Astrocyte of the hippocampus (primary cell): ENCODE data around the gene AHNAK.
"Not testable (repeated sequence)": the region's sequence is repeated elsewhere in the genome, so short reads cannot be mapped to it uniquely, and the experiment has no call there.

Experiments used
- DNase-seq: peaks from one replicate; pipeline ENCODE4 v3.0.0; 2011; ENCODE audit warnings: low read depth, low spot score

AHNAK gene, protein sequence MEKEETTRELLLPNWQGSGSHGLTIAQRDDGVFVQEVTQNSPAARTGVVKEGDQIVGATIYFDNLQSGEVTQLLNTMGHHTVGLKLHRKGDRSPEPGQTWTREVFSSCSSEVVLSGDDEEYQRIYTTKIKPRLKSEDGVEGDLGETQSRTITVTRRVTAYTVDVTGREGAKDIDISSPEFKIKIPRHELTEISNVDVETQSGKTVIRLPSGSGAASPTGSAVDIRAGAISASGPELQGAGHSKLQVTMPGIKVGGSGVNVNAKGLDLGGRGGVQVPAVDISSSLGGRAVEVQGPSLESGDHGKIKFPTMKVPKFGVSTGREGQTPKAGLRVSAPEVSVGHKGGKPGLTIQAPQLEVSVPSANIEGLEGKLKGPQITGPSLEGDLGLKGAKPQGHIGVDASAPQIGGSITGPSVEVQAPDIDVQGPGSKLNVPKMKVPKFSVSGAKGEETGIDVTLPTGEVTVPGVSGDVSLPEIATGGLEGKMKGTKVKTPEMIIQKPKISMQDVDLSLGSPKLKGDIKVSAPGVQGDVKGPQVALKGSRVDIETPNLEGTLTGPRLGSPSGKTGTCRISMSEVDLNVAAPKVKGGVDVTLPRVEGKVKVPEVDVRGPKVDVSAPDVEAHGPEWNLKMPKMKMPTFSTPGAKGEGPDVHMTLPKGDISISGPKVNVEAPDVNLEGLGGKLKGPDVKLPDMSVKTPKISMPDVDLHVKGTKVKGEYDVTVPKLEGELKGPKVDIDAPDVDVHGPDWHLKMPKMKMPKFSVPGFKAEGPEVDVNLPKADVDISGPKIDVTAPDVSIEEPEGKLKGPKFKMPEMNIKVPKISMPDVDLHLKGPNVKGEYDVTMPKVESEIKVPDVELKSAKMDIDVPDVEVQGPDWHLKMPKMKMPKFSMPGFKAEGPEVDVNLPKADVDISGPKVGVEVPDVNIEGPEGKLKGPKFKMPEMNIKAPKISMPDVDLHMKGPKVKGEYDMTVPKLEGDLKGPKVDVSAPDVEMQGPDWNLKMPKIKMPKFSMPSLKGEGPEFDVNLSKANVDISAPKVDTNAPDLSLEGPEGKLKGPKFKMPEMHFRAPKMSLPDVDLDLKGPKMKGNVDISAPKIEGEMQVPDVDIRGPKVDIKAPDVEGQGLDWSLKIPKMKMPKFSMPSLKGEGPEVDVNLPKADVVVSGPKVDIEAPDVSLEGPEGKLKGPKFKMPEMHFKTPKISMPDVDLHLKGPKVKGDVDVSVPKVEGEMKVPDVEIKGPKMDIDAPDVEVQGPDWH (N-terminal part only)

DNA sequence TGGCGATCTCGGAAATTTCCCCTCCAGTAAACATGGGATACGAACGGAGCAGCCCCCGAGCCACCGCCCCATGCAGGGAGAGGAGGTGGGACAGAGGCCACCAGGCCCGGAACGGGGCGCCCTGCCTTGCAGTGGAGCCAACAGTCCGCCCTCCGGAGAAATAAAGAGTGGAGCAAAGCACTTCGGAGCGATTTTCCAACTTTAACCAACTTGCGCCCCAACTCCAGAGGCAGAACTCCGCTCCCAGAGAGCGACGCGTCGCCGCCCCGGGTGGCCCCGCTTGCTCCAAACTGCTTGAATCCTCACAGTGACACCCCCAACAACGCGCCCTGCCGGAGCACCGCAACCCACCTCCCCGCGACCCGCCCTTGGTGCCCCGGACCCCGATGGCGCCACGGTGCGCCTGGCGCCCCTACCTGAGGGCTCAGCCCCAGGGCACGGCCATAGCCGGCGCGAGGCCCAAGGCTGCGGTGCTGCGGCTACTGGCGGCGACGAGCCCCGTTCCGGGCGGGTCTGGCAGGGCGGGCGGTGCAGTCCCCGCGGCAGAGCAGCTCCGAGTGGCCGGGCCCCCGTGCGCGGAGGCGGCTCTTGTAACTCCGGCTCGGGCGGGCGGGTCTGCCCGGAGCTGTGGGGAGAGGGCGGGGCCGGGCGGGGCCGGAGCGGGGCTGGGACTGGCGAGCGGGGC is at the start of gene AHNAK:
AHNAK (minus strand) TSS at position 563 of the 685 bp plus-strand sequence. CDS start 10,708 bp downstream, outside the sequence.
- peak; percentile 89 for DNase-seq

GRCh38 chr11:62595124-62595523 is 48.5 kb upstream of the AHNAK start:
- no peak for DNase-seq

GRCh38 chr11:62593434-62594044 is 46.9 kb upstream of the AHNAK start:
- DNase-seq, result peak; percentile 80

GRCh38 chr11:62592989-62593421 is 46.4 kb upstream of the AHNAK start:
- no peak for DNase-seq

- DNase-seq, result no peak
These were observed 45.7 kb upstream of the AHNAK start for GRCh38 chr11:62592146-62592815.

- peak; percentile 99 for DNase-seq
These were observed 45.0 kb upstream of the AHNAK start, which contains the start of gene TUT1 for GRCh38 chr11:62591448-62592145. TUT1 (minus strand) TSS chr11:62591523; CDS start chr11:62591485, 38 bp downstream.

DNA sequence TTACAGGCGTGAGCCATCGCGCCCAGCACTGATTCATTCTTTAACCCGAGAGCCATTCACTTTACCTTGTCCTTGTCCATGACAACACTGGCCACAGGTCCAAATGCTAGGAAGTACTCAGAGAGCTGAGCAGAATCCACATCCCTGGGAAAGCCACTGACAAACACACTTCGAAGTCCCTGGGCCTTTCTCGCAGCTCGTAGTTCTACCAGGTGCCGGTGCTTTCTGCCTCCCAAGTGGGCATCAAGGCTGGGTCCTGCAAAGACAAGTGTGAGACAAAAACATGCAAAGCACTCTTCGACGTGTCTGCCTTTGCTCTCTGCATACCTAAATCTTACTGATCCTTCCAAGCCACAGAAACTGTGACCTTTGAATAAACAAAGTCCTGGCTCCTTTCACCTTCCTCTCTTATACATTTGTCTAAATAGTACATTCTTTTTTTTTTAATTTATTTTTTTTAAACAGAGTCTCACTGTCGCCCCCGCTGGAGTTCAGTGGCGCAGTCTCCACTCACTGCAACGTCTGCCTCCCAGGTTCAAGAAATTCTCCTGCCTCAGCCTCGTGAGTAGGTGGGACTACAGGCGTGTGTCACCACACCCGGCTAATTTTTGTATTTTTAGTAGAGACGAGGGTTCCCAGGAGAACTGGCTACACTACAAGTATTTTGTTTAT is 42.5 kb upstream of the AHNAK start:
- DNase-seq, result peak; percentile 26

DNA sequence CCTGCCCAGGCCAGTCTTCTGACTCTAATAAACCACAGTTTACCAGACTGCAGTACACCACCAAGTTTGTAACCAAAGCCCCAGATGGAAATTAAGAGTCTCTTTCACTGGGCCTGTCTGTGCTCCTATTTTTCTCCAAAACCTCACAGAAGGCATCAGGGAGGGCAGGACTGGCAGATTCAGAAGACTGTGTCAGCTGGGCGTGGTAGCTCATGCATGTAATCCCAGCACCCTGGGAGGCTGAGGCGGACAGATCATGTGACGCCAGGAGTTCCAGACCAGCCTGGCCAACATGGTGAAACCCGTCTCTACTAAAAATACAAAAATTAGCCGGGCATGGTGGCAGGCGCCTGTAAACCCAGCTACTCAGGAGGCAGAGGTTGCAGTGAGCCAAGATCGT is 38.8 kb upstream of the AHNAK start:
- DNase-seq, result not testable (repeated sequence)

DNA sequence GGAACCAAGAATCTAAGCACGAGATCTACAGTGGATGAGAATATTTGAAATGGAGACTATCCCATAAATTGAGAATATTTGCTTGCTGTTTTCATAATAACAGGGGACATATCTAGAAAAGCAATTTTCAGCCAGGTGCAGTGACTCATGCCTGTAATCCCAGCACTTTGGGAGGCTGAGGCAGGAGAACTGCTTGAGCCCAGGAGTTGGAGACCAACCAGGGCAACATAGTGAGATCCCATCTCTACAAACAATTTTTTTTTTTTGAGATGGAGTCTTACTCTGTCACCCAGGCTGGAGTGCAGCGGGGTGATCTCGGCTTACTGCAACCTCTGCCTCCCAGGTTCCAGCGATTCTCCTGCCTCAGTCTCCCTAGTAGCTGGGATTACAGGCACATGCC is 35.1 kb upstream of the AHNAK start:
- not testable (repeated sequence) for DNase-seq

GRCh38 chr11:62580959-62581715 is 34.5 kb upstream of the AHNAK start:
- DNase-seq, result no peak

DNA sequence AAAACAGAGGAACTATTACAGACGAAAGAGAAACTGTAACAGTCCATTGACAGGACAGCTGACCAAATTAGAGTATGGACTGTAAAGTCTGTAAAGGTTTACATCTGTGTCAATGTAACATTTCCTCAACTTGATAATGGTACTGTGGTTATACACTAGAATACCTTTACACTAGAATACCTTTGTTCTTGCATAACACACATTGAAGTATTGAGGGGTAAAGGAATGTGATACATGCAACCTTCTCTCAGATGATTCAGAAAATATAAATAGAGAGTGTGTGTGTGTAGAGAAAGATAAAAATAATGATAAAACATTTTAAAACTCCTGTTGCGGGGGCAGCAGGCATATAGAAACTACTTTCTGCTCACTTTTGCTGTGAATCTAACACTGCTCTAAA is 32.6 kb upstream of the AHNAK start:
- DNase-seq, result no peak

DNA sequence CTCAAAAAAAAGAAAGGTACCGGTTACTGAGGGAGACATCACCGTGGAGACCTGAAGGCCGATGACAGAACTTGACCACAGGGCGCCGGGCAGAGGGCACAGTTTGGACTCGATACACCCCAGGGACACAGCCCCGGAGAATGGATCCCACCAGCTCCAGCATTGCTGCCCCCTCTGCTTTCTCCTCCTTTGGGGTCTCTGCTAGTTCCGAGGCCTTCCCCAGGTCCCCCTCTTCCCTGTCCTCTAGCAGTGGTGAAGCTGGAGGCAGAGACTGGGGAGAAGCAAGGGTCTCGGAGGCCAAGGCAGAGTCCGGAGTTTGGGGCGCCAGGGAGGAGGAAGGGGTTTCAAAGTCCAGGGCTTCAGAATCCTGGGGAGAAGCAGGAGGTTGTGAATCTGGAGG is 31.9 kb upstream of the AHNAK start:
- no peak for DNase-seq

DNA sequence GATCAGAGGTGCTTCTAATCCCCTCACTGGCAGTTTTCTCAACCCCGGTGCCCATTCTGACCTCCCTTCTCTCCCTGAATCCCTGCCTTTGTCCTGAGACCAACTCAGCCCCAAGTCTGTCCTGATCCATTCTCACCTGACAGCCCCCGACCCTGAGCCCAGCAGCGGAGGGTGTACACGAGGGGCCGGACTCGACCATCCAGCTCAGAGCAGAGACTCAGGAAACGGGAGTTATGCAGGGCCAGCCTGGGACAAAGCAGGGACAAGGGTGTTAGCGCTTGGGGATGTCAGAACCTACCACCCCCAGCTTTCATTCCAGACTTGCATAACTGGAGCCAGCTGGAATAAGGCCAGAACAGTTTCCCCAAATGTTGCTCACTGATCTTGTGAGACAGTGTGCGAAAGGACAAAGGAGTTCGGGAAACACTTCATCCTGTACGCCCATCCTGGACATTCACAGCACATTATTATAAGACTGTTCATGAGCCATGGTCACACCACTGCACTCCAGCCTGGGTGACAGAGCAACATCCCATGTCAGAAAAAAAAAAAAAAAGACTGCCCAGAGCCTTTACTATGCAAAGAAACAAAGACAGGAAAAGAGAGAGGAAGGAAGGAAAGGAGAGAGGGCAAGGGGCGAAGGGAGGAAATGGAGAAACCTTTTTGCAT is 30.6 kb upstream of the AHNAK start:
- no peak for DNase-seq

- DNase-seq, result no peak
These were observed 29.2 kb upstream of the AHNAK start for GRCh38 chr11:62575837-62576236.

DNA sequence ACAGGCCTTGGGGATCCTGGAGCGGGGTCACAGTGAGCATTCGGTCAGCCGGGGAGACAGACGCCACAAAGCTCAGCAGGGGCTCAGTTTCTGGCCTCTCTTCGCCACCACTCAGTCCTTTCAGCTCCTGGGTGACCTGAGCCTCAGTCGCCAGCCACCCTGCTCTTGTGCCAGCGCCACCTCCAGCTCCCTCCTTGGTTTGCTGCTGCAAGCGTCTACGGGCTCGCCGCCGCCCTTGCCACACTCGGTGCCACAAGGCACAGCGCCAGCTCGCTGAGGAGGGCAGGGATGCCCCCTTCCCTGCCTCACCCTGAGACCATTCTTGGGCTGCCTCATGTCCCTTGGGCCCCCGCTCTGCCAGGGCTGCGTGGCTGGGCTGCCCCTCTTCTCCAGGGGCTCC is 28.6 kb upstream of the AHNAK start:
- DNase-seq, result no peak

DNA sequence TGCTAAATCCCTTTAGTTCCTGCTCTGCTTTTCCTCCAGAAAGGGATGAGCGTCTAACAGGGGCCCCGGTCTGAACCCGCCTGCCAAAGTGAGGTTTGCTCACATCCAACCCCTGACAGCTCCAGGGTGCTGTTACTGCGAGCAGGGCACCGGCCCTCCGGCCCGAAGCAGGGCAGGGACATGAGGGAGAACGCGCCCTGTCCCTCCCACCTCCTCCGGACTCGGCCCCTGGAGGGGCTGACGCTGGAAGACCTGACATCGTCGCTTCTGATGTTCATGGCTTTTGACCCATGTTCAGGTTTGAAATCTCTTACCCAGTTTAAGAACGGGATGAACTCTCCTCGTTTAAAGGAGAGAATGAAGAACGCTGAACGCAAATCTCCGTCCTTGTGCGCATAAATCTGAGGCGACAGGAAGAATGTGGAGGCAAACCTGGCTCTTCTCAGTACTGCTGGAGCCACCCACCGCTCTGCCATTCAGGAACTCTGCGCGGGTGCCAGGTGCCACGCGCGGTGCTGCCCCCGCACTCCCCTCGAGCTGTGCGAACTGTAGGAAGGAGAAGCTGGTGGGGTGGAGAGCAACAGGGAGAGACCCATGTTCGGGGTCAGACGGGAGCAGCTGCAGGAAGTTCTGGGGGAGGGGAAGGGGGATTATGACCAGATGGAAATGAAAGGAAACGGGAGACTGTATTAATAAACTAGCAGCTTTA is 27.9 kb upstream of the AHNAK start:
- no peak for DNase-seq
